GM12891 (cell line): Measurements from ENCODE around the gene RAB35.

Experiments used
- PAX5 ChIP-seq: IDR thresholded peaks from 2 replicates; pipeline ENCODE4 v1.6.1; 2011; ENCODE audit warnings: low read length, moderate library complexity, mild to moderate bottlenecking; ENCODE audit not compliant: insufficient read depth, severe bottlenecking
- POLR2A ChIP-seq: IDR thresholded peaks from 2 replicates; pipeline ENCODE4 v1.6.1; 2011; ENCODE audit warnings: low read depth, low read length, control low read depth
- POLR2AphosphoS5 ChIP-seq: IDR thresholded peaks from 2 replicates; pipeline ENCODE4 v1.6.1; 2011; ENCODE audit warnings: low read depth, low read length, control low read depth
- SPI1 ChIP-seq: IDR thresholded peaks from 2 replicates; pipeline ENCODE4 v1.6.1; 2011; ENCODE audit warnings: low read depth, low read length, control low read depth
- TAF1 ChIP-seq: IDR thresholded peaks from 2 replicates; pipeline ENCODE4 v1.6.1; 2011; ENCODE audit warnings: low read depth, low read length, control low read depth

DNA sequence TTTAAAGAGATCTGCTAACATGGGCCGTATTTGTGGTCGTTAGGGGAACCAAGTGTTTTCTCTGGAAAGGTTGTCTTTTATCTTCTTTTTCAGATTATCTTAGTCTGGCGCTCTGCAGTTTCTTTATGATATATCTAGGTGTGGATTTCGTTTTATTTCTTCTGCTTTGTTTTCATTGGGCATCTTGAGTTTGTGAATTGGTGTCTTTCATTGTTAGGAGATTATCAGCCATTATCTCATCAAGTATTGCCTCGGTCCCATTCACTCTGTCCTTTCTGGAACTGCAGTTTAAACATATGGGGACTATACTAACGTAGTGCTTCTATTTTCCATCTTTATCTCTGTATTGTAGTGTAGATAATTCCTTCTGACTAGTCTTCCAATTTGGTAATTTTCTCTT, 67.1 kb downstream of the RAB35 start:
- TF ChIP-seq POLR2AphosphoS5 (no peak), POLR2A (no peak), TAF1 (no peak), SPI1 (no peak), PAX5 (no peak)
